ENCODE data around the gene SIX5.

- TF ChIP-seq SIN3A (IDR thresholded peaks at IDR 0.05; ENCODE audit: borderline replicate concordance, insufficient read depth, low read length) = no peak
- no peak for TF ChIP-seq POLR2AphosphoS5 (IDR thresholded peaks at IDR 0.05; ENCODE audit: low read depth, low read length)
- no peak for TF ChIP-seq TAF1 (IDR thresholded peaks at IDR 0.05; ENCODE audit: borderline replicate concordance, insufficient read depth, low read length)
Observed at GRCh38 chr19:45793876-45794275, 24.8 kb upstream of the SIX5 start.
